GM18951 (cell line): ENCODE results near the gene VSTM2B.

ENCODE experiments used
- POLR2A ChIP-seq: IDR thresholded peaks from 4 replicates; pipeline ENCODE4 v1.6.1; 2011; ENCODE audit warnings: mild to moderate bottlenecking; ENCODE audit not compliant: insufficient read length, insufficient read depth; ENCODE audit errors: extremely low read depth
- in situ Hi-C: fragments of 300-500 bp; cut with MboI; formaldehyde crosslinking; loops from one replicate; pipeline ENCODE4 v1.12.0; 2022; ENCODE audit warnings: low sequenced_read_pairs, mixed read lengths, inconsistent platforms; ENCODE audit not compliant: unreplicated experiment

Gene VSTM2B

GRCh38 chr19:29515706-29516357 is 10.0 kb upstream of the VSTM2B start:
- no peak for TF ChIP-seq POLR2A
- in situ Hi-C loops = no loop called here

DNA sequence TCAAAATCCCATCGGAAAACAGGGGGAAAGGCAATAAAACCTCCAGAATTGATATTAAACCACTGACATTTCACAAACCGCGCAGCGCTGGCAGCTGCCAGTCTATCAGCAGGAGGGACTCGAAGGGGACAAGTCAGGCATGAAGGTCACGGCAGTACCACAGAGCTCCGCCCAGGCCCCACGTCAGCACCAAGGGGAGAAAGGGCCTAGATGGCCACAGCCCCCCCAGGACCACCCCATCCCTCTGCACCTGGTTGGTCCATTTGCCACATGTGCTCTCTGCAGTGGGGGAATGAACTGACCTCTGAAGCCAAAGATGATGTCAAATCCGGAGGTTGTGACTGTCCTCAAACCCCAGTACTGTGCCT is 9.5 kb upstream of the VSTM2B start:
- TF ChIP-seq POLR2A = no peak
- in situ Hi-C loops = no loop called here

- in situ Hi-C loops = no loop called here
- TF ChIP-seq POLR2A = no peak
Measured at GRCh38 chr19:29516821-29517395, 8.9 kb upstream of the VSTM2B start.

- in situ Hi-C loops = no loop called here
- TF ChIP-seq POLR2A = no peak
Measured at GRCh38 chr19:29517412-29517811, 8.4 kb upstream of the VSTM2B start.

- no peak for TF ChIP-seq POLR2A
- in situ Hi-C loops = no loop called here
Measured at GRCh38 chr19:29517946-29518345, 7.8 kb upstream of the VSTM2B start.

DNA sequence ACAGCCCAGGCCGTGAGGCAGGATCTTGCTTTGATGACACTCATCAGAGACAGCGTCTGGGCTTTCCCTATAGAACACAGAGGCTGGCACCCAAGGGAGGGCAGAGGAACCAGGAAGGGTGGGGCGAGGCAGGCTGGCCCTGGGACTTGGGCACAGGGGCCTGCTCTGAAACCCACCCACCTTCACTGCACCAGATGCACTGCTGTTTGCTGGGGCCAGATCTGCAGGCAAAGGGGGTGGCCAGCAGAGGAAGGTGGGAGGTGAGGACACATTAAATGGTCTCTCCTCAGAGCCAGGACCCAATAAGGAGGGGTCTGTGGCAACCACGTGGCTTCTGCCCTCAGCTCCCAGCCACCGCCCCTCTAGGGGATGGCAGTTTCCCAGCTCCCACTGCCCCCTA is 6.6 kb upstream of the VSTM2B start:
- TF ChIP-seq POLR2A = no peak

GRCh38 chr19:29519931-29520330 is 5.9 kb upstream of the VSTM2B start:
- in situ Hi-C loops = no loop called here
- no peak for TF ChIP-seq POLR2A

More for the DNA sequence above, 6.6 kb upstream of the VSTM2B start:
- in situ Hi-C loops = no loop called here

DNA sequence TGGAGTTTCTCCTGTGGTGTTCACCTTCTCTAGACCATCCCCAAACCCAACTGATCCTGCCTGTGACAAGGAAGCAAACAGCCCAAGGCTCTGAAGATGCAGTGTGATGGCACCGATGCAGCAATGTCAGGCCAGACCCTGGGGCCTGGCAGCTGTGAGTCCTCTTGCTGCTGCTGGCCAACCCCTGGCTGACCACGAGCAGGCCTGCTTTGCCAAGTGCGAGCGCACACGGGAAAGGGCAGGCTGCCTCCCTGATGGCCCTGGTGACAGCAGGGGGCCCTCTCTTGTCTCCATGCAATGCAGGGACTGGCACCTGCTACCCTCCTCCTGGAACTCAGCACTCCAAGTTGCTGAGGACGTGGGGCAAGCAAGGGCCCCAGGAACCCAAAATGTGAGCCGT is 5.4 kb upstream of the VSTM2B start:
- in situ Hi-C loops = no loop called here
- no peak for TF ChIP-seq POLR2A

GRCh38 chr19:29521291-29522075 is 4.3 kb upstream of the VSTM2B start:
- TF ChIP-seq POLR2A = no peak
- in situ Hi-C loops = no loop called here

DNA sequence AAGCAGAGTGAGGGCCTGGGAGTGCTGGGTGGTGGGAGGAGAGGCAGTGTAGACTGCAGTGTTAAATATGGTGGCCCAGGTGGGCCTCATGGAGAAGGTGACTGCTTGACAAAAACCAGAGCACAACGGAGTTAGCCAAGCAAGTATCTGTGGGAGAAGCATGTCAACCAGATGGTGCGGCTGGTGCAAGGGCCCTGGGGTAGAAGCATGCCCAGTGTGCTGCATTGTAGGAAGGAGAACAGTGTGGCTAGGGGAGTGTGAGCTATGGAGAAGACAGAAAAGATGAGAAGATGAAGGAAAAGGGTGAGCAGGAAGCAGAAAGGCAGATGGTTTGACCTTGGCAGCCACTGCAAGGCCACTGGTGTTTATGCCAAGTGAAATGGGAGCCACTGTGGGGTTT is 2.2 kb upstream of the VSTM2B start:
- TF ChIP-seq POLR2A = no peak
- in situ Hi-C loops = no loop called here

DNA sequence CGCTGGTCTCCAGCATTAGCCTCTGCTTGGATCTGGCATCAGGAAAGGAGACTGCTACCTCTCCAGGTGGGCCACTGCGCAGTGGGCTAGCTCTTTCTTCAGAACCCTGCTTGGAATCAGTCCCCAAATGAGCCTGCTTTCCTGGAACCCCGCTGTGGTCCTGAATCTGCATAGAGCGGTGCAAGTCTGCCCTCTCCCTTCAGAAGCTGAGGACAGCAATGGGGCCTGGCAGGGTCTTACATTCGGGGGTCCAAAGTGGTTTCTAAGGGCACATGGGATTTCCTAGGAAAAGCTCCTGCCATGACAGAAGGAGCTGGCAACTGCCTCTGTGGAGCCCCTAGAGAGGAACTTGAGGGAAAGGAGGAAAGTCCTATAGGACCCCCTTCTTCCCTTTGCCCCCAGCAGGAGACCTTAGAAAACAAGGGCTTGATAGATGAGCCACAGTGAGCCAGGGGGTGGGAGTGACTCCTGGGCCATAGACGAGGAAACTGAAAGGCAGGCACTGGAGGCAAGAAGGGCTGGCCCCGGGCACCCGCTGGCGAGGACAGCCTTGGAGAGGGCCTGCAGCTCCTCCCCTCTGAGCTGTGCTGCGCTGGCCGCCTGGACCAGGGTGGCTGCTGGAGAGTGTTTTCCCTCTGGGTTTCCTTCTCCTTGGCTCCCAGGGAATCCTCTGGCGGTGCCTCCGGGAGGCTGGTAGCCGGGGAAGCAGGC is 1.4 kb upstream of the VSTM2B start:
- in situ Hi-C loops = no loop called here
- no peak for TF ChIP-seq POLR2A

DNA sequence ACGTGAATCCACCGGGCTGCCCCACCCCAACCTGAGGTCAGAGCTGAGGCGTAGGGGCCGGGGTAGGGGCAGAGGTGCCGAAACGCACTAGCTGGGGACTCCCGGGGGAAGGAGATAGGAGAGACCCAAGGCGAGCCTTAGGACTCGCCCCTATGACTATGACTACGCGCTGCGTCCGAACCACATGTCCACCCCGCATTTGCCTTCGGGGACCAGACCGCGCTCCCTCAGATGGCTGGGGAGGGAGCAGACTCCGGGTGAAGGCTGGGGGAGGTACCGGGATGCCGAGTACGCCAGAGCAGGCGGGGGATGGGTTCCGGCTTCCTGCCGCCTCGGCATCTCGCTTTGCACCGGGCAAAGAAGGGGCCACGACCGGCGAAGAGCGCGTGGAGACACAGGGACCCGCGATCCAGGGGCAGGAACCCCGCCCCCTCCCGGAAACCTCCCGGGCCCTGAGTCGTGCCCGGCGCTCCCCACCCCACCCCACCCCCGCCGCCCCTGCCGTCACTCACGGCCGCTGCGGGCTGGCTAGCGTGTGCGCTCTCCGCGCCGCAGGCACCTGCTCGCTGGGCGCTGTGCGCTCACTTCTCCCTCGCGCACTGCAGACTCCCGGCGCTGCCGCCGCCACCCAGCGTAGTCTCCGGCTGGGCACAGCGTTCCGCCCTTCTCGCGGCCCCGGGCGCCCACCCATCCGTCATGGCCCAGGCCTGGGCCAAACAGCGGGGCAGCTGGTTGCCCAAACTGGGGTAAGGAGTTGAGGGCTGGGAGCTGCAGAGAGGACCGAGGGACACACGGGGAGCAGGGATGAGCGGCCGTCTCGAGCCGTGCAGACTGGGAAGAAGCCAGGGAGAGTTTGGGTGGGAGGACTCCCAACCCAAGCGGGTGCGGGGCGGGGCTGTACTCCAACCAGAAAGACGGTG is 622 bp upstream of the VSTM2B start:
- in situ Hi-C loops = no loop called here
- no peak for TF ChIP-seq POLR2A
